Lower lobe of right lung (tissue), 2 donors: ENCODE measurements around the gene MYB. TPM values are rescaled to one million over a fixed set of nuclear protein-coding genes. Genes with fewer than 3 reads are reported as not detected.
"Not testable (repeated sequence)": the region's sequence is repeated elsewhere in the genome, so short reads cannot be mapped to it uniquely, and the experiment has no call there.

Experiments
- ATAC-seq, 2 donors: fragments of 200-7000 bp; cut with Tn5 transposase; one replicate each; pipeline ENCODE4 v1.9.1; 2020 to 2022; ENCODE audit warnings: mild to moderate bottlenecking in 2 of 2, moderate library complexity in 2 of 2
- DNase-seq: peaks from one replicate; pipeline ENCODE4 v3.0.0-alpha.2; 2020
- H3K27ac ChIP-seq: fragments of 200-600 bp; one replicate; pipeline ENCODE4 v1.8.0; 2022
- H3K27me3 ChIP-seq: fragments of 200-600 bp; one replicate; pipeline ENCODE4 v1.8.0; 2022; ENCODE audit warnings: low read depth
- H3K36me3 ChIP-seq: fragments of 200-600 bp; one replicate; pipeline ENCODE4 v1.8.0; 2022; ENCODE audit warnings: mild to moderate bottlenecking
- H3K4me1 ChIP-seq: fragments of 200-600 bp; one replicate; pipeline ENCODE4 v1.8.0; 2022
- H3K4me3 ChIP-seq: fragments of 200-600 bp; one replicate; pipeline ENCODE4 v1.8.0; 2022; ENCODE audit warnings: mild to moderate bottlenecking
- H3K9me3 ChIP-seq: fragments of 200-600 bp; one replicate; pipeline ENCODE4 v1.8.0; 2022
- intact Hi-C: fragments of 100-400 bp; cut with DNase I; formaldehyde crosslinking; loops from one replicate; pipeline ENCODE4 v1.11.0; 2022
- total RNA-seq: library from RNA; stranded (reverse); fragmentation: NEBNext Ultra II Directional; extraction: Animal tissue kit (Norgen Biotek cat#: 25700); gene quantifications from one replicate; pipeline ENCODE4 v1.2.1, GENCODE V29; 2021
- TF ChIP-seq, protein P1 (sequence below): fragments of 200-600 bp; IDR thresholded peaks from one replicate; pipeline ENCODE4 v1.8.0; 2022; ENCODE audit warnings: antibody characterized with exemption, mild to moderate bottlenecking
- donor health status: DM: no; HTN: yes; CAD: no; lungs with severe emphysema.

The MYB gene
- total RNA-seq, 1 donor from 2014 or later = 6.1 TPM

DNA sequence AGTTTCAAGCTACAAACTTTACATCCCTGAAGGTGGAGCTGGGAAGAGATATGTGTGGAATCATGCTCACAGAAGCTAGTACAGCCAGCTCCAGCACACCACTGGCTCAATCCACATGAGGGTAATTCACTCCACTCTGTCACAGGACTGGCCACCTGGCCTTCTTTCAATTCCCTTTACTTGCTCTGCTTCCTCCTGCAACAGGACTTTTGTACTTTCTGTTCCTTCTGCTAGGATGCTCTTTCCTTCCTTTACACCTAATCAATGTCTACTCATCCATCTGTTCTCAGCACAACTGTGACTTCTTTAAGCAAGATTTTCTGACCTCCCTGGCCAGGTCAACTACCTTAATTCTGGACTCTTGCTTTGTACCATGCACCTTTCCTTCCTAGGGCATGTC, 39.4 kb upstream of the MYB start:
- intact Hi-C loops = no loop called here
- no peaks in the 10 kb centered on the region for H3K27me3 ChIP-seq
- ATAC-seq = peak in 1 of 2 donors; percentile 32

DNA sequence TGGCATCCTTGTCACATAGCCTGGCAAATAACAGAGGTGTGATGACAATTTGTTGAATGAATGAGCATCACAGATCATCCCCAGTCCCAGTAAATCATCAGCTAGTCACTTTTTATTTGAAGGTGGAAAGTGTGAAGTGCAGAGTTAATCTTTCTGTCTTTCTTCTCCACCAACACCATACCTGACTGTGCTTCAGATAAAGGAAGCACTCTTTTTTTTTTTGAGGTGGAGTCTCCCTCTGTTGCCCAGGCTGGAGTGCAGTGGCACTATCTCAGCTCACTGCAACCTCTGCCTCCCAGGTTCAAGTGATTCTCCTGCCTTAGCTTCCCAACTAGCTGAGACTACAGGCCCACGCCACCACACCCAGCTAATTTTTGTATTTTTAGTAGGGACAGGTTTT, 38.9 kb upstream of the MYB start:
- ATAC-seq, H3K4me3 ChIP-seq, H3K36me3 ChIP-seq, H3K9me3 ChIP-seq, DNase-seq, H3K27me3 ChIP-seq, H3K4me1 ChIP-seq, H3K27ac ChIP-seq, intact Hi-C loops: not testable (repeated sequence)

More for the DNA sequence above, 39.4 kb upstream of the MYB start:
- DNase-seq = no peak
- Histone ChIP-seq H3K4me1 (no peaks in the 10 kb centered on the region), H3K36me3 (no peaks in the 10 kb centered on the region), H3K9me3 (no peaks in the 10 kb centered on the region), H3K4me3 (no peak overlapping the region), H3K27ac (no peak overlapping the region)
- TF ChIP-seq, protein P1, sequence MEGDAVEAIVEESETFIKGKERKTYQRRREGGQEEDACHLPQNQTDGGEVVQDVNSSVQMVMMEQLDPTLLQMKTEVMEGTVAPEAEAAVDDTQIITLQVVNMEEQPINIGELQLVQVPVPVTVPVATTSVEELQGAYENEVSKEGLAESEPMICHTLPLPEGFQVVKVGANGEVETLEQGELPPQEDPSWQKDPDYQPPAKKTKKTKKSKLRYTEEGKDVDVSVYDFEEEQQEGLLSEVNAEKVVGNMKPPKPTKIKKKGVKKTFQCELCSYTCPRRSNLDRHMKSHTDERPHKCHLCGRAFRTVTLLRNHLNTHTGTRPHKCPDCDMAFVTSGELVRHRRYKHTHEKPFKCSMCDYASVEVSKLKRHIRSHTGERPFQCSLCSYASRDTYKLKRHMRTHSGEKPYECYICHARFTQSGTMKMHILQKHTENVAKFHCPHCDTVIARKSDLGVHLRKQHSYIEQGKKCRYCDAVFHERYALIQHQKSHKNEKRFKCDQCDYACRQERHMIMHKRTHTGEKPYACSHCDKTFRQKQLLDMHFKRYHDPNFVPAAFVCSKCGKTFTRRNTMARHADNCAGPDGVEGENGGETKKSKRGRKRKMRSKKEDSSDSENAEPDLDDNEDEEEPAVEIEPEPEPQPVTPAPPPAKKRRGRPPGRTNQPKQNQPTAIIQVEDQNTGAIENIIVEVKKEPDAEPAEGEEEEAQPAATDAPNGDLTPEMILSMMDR = no peak

DNA sequence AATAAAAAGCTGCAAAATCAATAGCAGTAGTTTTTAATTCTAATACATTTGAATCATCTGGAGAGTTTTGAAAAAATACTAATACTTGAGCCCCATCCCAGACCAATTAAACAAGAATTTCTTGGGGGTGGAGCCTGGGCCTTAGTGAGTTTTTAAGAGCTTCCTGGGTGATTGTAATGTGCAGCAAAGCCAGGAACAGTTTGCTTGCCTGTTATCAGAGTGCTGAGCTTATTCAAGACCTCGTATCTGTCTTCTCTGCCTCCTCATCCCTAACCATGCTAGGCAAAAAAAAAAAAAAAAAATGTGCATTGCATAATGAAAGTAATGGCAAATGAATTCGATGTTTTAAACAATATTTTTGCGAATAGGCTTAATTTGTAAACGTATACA, 36.4 kb upstream of the MYB start:
- DNase-seq (no peak), ATAC-seq (no peak)
- no peaks in the 10 kb centered on the region for H3K4me1 ChIP-seq
- no peaks in the 10 kb centered on the region for H3K36me3 ChIP-seq
- H3K4me3 ChIP-seq = no peak overlapping the region
- H3K27ac ChIP-seq = no peak overlapping the region
- H3K27me3 ChIP-seq = no peaks in the 10 kb centered on the region
- no peaks in the 10 kb centered on the region for H3K9me3 ChIP-seq
- TF ChIP-seq, protein P1 = no peak
- intact Hi-C loops = no loop called here

DNA sequence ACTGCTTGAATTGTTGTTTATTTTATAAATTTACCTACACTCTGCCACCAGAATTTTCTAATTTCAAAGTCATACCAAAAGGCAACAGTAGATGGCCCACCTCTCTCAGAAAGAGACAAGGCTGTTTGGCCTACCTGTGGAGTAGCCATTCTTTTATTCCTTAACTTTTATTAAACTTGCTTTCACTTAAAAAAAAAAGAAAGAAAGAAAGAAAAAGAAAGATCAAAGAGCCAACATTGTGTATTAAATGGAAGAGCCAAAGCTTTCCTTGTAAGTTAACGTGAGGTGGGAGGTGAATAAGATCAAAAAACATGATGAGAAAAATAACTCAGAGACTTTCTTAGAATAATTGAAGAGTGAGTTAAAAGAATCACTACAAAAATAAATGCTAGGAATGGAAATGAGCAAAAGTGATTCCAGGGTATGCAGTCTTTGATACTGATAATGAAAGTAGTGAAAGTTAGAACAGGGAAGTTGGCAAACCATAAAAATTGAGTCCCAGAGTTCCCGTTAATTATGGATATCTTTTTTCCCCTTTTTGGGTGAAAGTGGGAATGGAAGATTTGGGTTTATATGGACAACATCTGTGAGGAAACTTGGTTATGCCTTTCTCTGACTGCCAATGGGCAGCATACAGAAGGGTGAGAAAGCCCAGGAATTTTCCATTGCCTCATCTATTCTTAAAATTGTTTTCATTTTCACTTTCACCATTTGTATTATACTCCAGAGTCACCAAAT, 35.9 kb upstream of the MYB start:
- ATAC-seq (peak; percentile 72 to 79), DNase-seq (no peak)
- H3K36me3 ChIP-seq = no peaks in the 10 kb centered on the region
- intact Hi-C loops = no loop called here
- TF ChIP-seq, protein P1 = peak; percentile 48
- H3K9me3 ChIP-seq = no peaks in the 10 kb centered on the region
- peak overlapping the region; percentile 18 for H3K27ac ChIP-seq
- no peaks in the 10 kb centered on the region for H3K4me1 ChIP-seq
- H3K4me3 ChIP-seq = peak overlapping the region; percentile 24
- H3K27me3 ChIP-seq = no peaks in the 10 kb centered on the region

DNA sequence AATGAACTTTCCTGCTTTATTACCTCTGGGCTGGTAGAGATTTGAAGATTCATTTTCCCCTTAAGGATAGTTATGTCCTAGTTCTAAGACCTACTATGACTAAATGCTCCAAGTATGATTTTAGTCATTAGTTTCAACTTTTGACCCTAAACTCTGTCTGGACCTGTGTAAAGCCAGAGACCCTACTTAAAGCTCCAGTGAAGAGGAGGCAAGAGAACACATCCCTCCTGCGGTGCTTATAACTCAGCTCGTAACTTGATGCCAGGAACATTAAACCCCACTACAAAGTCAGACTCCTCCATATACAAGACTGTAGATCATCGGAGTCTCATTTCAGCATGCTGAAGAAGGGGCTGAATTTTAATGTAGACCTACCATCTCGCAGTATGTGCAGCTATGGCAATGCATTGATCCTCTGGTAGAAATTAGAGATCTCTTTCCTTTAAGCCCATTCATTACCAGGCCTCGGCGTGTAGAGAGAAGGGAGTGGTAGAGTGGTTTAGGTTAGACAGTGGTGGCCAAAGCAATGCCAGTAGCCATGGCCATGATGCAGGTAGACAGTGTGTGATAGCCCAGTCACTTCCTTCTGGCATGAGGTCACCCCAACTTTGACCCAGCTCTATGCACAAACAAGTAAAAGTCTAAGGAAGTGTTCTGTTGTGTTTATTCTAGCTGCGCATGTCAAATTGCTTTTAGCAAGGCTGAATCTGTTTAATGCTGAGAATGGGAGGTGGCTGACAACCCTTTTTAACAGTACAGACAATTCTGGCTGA, 34.8 kb upstream of the MYB start:
- Histone ChIP-seq H3K27ac (no peak overlapping the region), H3K27me3 (no peaks in the 10 kb centered on the region), H3K36me3 (no peaks in the 10 kb centered on the region), H3K9me3 (no peaks in the 10 kb centered on the region), H3K4me1 (no peaks in the 10 kb centered on the region), H3K4me3 (no peak overlapping the region)
- TF ChIP-seq, protein P1 = no peak
- ATAC-seq (no peak), DNase-seq (no peak)
- intact Hi-C loops = no loop called here
